A549 (cell line): ENCODE measurements around the gene DIO1.

ENCODE experiments used
- CEBPB ChIP-seq, 2 experiments: fragments of >200 bp in 1 of 2; sonication (Bioruptor Twin) in 1 of 2; formaldehyde crosslinking in 1 of 2; IDR thresholded peaks; 2 replicates each; pipeline ENCODE4 v1.6.1; 2012 to 2016
- HOXB5 ChIP-seq: fragments of 250-450 bp; sonication (Bioruptor Pico); IDR thresholded peaks from 2 replicates; pipeline ENCODE4 v1.5.0; 2020; ENCODE audit warnings: mild to moderate bottlenecking, moderate library complexity

GRCh38 chr1:53913352-53914033 lies 19.5 kb downstream of the DIO1 start:
- no peak for TF ChIP-seq CEBPB (IDR thresholded peaks at IDR 0.05)
- no peak for TF ChIP-seq HOXB5
